HG02759 (cell line): ENCODE measurements around the gene GP1BA.
A peak's percentile ranks its signal among the peaks of the same experiment; 100 is the strongest.

ENCODE experiments used
- ATAC-seq: cut with Tn5 transposase; IDR thresholded peaks from one replicate; pipeline ENCODE4 v1.9.1; 2021; ENCODE audit warnings: mild to moderate bottlenecking, moderate library complexity; ENCODE audit not compliant: unreplicated experiment

GP1BA gene

GRCh38 chr17:4949321-4950074, 17.4 kb downstream of the GP1BA start:
- ATAC-seq, result peak; percentile 34

DNA sequence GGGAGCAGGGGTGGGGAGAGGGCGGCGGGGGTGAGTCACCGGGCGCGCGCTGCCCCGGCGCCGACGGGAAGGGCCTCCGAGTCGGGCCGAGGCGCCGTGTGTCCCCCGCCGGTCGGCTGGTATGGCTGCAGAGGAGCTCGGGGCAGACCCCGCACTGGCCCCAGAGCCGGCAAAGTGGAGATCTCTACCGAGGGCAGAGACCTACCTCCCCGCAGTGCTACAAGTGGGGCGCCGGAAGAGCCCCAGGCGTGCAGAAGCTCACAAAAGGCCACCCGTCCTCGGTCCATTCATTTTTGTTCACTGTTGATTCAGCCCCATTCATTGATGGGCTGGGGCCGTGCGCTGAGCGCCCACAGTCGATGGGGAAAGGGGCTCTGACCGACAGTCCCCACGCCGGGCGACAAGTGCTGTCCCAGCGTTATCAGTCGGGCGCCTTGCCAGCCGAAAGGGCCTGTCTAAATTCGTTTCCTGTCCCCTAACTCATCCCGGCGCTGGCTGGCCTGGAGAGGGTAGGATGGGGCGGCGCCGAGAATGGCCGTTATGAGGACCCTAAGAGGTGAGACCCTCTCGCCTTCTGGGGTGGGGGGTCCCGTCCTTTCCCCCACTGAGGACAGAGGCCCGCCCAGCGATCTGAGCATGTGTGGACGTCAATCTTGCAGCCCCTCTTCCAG, 18.1 kb downstream of the GP1BA start:
- peak; percentile 3 for ATAC-seq

- no peak for ATAC-seq
These were observed 18.7 kb downstream of the GP1BA start, which contains the start of gene ENO3 for GRCh38 chr17:4950746-4951204. Gene ENO3 (plus strand): TSS chr17:4951119. CDS start chr17:4951830, 711 bp downstream.

DNA sequence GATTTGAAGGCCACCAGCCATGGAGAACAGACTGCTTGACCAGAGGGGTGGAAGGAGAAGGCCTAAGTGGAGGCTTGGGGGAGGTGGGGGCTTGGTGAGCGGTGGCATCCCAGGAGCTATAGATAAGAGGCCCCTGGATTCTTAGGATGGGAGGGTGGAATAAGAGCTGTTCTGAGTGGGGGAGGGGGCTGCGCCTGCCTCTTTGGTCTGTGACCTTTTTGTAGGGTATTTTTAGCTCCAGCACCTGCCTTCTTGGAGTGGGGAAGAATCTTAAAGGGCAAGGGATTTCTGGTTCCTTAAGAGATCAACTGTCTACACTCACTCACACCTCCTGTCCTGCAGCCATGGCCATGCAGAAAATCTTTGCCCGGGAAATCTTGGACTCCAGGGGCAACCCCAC, 19.4 kb downstream of the GP1BA start:
- ATAC-seq, result no peak

- ATAC-seq, result no peak
These were observed 21.4 kb downstream of the GP1BA start for GRCh38 chr17:4953451-4953961.

DNA sequence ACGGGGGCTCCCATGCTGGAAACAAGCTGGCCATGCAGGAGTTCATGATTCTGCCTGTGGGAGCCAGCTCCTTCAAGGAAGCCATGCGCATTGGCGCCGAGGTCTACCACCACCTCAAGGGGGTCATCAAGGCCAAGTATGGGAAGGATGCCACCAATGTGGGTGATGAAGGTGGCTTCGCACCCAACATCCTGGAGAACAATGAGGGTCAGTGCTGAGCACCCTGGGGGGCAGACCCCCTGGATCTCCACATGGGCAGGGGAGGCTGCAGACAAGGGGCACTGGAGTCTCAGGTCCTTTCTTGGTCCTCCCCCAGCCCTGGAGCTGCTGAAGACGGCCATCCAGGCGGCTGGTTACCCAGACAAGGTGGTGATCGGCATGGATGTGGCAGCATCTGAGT, 23.0 kb downstream of the GP1BA start:
- no peak for ATAC-seq

GRCh38 chr17:4956493-4957061, 24.5 kb downstream of the GP1BA start:
- no peak for ATAC-seq

DNA sequence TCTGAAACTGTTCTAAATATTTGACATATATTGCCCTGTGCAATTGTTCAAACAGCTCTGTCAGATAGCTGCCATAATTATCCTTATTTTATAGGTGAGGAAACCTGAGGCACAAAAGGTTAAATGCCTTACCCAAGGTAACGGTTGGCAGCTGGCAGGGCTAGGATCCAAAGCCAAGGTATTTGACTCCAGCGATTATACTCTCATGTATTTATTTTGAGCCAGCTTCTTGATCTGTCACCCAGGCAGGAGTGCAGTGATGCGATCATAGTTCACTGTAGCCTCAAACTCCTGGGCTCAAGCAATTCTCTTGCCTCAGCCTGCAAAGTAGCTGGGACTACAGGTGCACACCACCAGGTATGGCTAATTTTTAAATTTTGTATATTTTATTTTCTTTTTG, 26.0 kb downstream of the GP1BA start:
- no peak for ATAC-seq

DNA sequence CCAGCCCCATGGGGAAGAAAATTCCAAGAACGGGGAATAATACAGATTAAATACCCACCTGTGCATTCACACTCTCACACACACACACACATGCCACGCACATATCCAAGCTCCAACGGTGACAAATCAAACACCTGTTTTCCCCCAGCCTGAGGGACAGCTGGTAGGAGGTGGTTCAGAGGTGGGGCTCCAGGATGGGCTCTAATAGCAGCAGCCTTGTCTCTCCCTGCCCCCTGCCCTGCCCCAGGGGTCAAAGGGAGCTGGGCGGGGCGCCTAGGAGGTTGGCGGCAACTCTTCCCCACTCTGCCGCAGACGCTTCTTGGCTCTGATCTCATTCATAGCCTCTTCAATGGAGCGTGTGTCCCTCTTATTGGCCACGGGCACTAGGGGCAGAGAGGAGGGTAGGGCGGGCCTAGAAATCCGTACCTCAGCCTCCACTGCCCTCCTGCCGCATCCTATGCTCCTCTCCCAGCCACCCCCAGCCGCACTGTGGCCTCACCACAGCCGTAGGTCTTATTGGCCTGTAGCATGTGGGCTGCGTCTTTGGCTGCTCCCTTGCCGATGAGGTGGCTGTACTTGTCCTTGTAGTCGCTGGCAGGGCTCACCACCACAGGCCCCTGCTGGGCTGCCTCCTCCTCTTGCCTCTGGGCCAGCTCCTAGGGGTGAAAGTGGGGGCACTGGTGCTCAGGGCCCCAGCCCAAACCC, 27.3 kb downstream of the GP1BA start:
- ATAC-seq, result no peak

- ATAC-seq, result no peak
These were observed 28.3 kb downstream of the GP1BA start for GRCh38 chr17:4960279-4960922.

DNA sequence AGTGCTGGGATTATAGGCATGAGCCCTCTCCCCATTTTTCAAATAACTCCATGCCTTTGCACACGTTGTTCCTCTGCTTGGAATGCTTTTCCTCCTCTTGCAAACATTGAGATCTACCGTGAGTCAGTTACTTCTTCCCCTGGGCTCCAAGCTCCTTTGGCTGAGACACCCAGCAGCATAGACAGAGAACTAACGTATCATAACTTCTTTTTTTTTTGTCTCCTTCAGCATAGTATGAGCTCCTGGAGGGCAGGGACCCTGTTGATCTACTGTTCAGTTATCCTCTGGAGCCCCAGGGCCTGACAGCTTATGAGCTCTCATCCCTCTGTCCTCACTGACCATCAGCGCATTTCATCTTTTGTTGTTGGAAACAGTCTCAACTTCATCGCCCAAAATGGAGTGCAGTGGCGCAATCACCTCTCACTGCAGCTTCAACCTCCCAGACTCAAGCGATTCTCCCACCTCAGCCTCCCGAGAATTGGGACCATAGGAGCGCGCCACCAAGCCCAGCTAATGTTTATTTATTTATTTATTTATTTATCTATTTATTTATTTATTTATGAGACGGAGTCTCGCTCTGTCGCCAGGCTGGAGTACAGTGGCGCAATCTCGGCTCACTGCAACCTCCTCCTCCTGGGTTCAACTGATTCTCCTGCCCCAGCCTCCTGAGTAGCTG, 33.4 kb downstream of the GP1BA start:
- no peak for ATAC-seq

DNA sequence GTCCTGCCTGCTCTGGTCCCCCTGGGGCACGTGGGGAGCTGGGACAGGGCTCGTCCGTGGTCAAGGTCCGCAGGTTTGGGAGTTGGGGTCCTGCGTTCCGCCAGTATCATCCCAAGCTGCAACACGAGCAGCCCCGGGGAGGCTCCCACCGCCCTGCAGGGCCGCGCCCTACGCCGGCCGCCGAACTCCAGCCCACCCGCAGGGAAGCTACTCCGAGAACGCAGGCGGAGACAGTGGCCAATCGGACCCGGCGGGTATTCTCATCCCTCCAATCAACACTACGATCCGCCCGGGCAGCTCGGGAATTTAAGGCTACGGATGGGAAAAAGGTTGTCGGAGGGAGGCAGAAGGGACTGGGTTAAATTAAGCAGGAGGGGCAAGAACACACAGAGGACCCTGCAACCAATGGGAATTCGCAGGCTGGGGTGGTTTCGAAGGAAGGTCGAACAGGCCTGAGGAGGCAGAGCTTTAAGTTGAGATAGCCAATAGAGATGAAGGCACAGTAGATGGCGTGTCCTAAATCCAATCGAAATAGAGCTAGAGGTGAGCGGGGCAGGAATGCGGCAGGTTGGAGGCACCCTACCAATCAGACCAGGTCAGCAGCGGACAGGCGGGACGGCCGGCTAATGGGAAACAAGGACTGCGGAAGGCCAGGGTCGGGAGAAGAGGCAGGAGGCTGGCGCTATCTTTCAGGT, 34.9 kb downstream of the GP1BA start:
- ATAC-seq, result peak; percentile 76

- peak; percentile 66 for ATAC-seq
These were observed 35.7 kb downstream of the GP1BA start, which contains the start of gene SPAG7 for GRCh38 chr17:4967539-4968485. Gene SPAG7 (minus strand): TSS chr17:4967817. CDS start chr17:4967804, 13 bp downstream.

- ATAC-seq, result no peak
These were observed 36.5 kb downstream of the GP1BA start for GRCh38 chr17:4968486-4969046.

- ATAC-seq, result no peak
These were observed 37.0 kb downstream of the GP1BA start for GRCh38 chr17:4969047-4969550.

GRCh38 chr17:4969551-4970173, 37.6 kb downstream of the GP1BA start:
- no peak for ATAC-seq

GRCh38 chr17:4970273-4970672, 38.2 kb downstream of the GP1BA start:
- no peak for ATAC-seq
